ENCODE results near the gene CRACR2B. TPM values are rescaled to one million over a fixed set of nuclear protein-coding genes. Genes with fewer than 3 reads are reported as not detected.
A peak's percentile ranks its signal among the peaks of the same experiment; 100 is the strongest.

The CRACR2B gene
- total and polyA plus RNA-seq, 2 of the 13 experiments (the other 11 are each of a cell fraction or from before 2014, with no cell fraction given), result 14.9 to 21.0 TPM

DNA sequence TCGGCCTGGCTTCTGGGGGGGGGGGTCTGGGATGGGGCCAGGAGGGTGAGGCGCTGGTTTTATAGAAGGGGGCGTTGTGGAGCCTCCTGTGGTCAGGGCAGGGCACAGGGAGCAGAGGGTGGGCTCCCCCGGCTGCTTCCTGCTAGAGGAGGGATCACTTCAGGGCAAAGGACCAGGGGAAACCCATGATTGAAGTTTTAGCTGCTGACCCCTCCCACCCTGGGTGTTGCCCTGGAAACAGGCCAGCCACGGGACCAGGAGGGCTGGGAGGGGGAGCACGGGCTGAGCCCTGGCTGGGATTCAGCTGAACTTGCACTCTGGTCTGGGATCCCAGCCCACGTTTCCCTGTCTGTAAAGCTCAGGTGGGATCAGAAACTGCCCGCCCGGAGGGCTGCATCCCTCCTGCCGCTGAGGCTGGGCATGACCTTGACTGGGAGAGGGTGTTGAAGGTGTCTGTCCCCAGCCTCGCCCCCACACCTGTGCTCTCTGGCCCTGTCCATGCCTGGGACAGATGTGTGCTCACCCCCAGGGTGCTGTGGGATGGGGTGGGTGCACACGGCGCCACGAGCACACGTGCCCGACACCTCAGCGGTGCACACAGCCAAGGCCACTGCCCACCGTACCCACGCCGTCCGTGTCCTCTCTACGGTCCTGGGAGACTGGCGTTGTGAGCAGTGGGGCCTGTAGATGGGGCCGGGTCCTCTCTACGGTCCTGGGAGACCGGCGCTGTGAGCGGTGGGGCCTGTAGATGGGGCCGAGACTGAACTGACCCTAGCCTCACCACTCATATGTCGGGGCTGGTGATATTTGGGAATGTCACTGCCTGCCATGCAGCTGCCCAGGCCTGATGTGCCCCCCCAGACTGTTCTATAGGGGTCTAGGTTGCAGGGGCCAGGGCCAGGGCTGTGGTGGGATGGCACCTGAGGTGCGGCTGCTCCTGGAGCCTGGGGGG, 17.2 kb downstream of the CRACR2B start (continued):
- TF ChIP-seq, protein P1, sequence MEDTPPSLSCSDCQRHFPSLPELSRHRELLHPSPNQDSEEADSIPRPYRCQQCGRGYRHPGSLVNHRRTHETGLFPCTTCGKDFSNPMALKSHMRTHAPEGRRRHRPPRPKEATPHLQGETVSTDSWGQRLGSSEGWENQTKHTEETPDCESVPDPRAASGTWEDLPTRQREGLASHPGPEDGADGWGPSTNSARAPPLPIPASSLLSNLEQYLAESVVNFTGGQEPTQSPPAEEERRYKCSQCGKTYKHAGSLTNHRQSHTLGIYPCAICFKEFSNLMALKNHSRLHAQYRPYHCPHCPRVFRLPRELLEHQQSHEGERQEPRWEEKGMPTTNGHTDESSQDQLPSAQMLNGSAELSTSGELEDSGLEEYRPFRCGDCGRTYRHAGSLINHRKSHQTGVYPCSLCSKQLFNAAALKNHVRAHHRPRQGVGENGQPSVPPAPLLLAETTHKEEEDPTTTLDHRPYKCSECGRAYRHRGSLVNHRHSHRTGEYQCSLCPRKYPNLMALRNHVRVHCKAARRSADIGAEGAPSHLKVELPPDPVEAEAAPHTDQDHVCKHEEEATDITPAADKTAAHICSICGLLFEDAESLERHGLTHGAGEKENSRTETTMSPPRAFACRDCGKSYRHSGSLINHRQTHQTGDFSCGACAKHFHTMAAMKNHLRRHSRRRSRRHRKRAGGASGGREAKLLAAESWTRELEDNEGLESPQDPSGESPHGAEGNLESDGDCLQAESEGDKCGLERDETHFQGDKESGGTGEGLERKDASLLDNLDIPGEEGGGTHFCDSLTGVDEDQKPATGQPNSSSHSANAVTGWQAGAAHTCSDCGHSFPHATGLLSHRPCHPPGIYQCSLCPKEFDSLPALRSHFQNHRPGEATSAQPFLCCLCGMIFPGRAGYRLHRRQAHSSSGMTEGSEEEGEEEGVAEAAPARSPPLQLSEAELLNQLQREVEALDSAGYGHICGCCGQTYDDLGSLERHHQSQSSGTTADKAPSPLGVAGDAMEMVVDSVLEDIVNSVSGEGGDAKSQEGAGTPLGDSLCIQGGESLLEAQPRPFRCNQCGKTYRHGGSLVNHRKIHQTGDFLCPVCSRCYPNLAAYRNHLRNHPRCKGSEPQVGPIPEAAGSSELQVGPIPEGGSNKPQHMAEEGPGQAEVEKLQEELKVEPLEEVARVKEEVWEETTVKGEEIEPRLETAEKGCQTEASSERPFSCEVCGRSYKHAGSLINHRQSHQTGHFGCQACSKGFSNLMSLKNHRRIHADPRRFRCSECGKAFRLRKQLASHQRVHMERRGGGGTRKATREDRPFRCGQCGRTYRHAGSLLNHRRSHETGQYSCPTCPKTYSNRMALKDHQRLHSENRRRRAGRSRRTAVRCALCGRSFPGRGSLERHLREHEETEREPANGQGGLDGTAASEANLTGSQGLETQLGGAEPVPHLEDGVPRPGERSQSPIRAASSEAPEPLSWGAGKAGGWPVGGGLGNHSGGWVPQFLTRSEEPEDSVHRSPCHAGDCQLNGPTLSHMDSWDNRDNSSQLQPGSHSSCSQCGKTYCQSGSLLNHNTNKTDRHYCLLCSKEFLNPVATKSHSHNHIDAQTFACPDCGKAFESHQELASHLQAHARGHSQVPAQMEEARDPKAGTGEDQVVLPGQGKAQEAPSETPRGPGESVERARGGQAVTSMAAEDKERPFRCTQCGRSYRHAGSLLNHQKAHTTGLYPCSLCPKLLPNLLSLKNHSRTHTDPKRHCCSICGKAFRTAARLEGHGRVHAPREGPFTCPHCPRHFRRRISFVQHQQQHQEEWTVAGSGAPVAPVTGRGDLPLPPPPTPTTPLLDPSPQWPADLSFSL (CRISPR knock-in tag; IDR thresholded peaks at IDR 0.05), result no peak
- TF ChIP-seq TAF1 (CRISPR knock-in tag; IDR thresholded peaks at IDR 0.05) (0 out of 2 replicates have a peak, but pooled peaks have one; percentile 39), ZNF354B (CRISPR knock-in tag; IDR thresholded peaks at IDR 0.05) (no peak), ZNF556 (CRISPR knock-in tag; IDR thresholded peaks at IDR 0.05; ENCODE audit: borderline replicate concordance) (no peak), ZNF691 (CRISPR knock-in tag; IDR thresholded peaks at IDR 0.05; ENCODE audit: borderline replicate concordance, low read depth) (peak; percentile 75; the same call in 1 of the 2 replicates), ZSCAN31 (CRISPR knock-in tag; IDR thresholded peaks at IDR 0.05; ENCODE audit: low read depth) (peak; percentile 27; the same call in 1 of the 2 replicates), ZNF572 (CRISPR knock-in tag; IDR thresholded peaks at IDR 0.05) (0 out of 2 replicates have a peak, but pooled peaks have one; percentile 32)
- TF ChIP-seq, protein P2, sequence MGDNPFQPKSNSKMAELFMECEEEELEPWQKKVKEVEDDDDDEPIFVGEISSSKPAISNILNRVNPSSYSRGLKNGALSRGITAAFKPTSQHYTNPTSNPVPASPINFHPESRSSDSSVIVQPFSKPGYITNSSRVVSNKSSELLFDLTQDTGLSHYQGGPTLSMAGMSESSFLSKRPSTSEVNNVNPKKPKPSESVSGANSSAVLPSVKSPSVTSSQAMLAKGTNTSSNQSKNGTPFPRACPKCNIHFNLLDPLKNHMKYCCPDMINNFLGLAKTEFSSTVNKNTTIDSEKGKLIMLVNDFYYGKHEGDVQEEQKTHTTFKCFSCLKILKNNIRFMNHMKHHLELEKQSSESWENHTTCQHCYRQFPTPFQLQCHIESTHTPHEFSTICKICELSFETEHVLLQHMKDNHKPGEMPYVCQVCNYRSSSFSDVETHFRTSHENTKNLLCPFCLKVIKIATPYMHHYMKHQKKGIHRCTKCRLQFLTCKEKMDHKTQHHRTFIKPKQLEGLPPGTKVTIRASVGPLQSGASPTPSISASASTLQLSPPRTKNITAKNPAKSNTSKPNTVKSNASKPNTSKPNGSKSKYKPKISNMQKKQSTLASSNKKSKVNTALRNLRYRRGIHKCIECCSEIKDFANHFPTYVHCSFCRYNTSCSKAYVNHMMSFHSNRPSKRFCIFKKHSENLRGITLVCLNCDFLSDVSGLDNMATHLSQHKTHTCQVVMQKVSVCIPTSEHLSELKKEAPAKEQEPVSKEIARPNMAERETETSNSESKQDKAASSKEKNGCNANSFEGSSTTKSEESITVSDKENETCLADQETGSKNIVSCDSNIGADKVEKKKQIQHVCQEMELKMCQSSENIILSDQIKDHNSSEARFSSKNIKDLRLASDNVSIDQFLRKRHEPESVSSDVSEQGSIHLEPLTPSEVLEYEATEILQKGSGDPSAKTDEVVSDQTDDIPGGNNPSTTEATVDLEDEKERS (CRISPR knock-in tag; IDR thresholded peaks at IDR 0.05), result no peak
- TF ChIP-seq, protein P3, sequence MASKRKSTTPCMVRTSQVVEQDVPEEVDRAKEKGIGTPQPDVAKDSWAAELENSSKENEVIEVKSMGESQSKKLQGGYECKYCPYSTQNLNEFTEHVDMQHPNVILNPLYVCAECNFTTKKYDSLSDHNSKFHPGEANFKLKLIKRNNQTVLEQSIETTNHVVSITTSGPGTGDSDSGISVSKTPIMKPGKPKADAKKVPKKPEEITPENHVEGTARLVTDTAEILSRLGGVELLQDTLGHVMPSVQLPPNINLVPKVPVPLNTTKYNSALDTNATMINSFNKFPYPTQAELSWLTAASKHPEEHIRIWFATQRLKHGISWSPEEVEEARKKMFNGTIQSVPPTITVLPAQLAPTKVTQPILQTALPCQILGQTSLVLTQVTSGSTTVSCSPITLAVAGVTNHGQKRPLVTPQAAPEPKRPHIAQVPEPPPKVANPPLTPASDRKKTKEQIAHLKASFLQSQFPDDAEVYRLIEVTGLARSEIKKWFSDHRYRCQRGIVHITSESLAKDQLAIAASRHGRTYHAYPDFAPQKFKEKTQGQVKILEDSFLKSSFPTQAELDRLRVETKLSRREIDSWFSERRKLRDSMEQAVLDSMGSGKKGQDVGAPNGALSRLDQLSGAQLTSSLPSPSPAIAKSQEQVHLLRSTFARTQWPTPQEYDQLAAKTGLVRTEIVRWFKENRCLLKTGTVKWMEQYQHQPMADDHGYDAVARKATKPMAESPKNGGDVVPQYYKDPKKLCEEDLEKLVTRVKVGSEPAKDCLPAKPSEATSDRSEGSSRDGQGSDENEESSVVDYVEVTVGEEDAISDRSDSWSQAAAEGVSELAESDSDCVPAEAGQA (IDR thresholded peaks at IDR 0.05; ENCODE audit: low read depth), result 0 out of 2 replicates have a peak, but pooled peaks have one; percentile 10
- TF ChIP-seq, protein P3 (CRISPR knock-in tag; IDR thresholded peaks at IDR 0.05; ENCODE audit: borderline replicate concordance), result no peak

All from HepG2 (cell line).